ENCODE data around the gene MAGI1. TPM values are rescaled to one million over a fixed set of nuclear protein-coding genes. Genes with fewer than 3 reads are reported as not detected.

MAGI1 gene
- total RNA-seq, 1 donor from 2014 or later: 39.1 TPM

- DNase-seq (ENCODE audit: low spot score in 2 of 2): no peak
- no peak for FAIRE-seq
These were observed 612.8 kb downstream of the MAGI1 start for GRCh38 chr3:65425880-65426279.

GRCh38 chr3:65422154-65422553 is 616.6 kb downstream of the MAGI1 start:
- FAIRE-seq: no peak
- no peak for DNase-seq (ENCODE audit: low spot score in 2 of 2)

- FAIRE-seq: no peak
These were observed 619.5 kb downstream of the MAGI1 start for GRCh38 chr3:65419233-65419632.

GRCh38 chr3:65413891-65414290 is 624.8 kb downstream of the MAGI1 start:
- FAIRE-seq: no peak
- no peak for DNase-seq (ENCODE audit: low spot score in 2 of 2)

More at GRCh38 chr3:65419233-65419632, 619.5 kb downstream of the MAGI1 start:
- DNase-seq (ENCODE audit: low spot score in 2 of 2): no peak

GRCh38 chr3:65412588-65412987 is 626.1 kb downstream of the MAGI1 start:
- DNase-seq (ENCODE audit: low spot score in 2 of 2): no peak
- no peak for FAIRE-seq

GRCh38 chr3:65411367-65411766 is 627.4 kb downstream of the MAGI1 start:
- FAIRE-seq (no peak), DNase-seq (ENCODE audit: low spot score in 2 of 2) (no peak)

GRCh38 chr3:65409176-65409569 is 629.5 kb downstream of the MAGI1 start:
- FAIRE-seq (no peak), DNase-seq (ENCODE audit: low spot score in 2 of 2) (no peak)

GRCh38 chr3:65408531-65409175 is 630.1 kb downstream of the MAGI1 start:
- DNase-seq (ENCODE audit: low spot score in 2 of 2) (no peak), FAIRE-seq (no peak)

GRCh38 chr3:65406470-65406869 is 632.2 kb downstream of the MAGI1 start:
- no peak for FAIRE-seq
- DNase-seq (ENCODE audit: low spot score in 2 of 2): no peak

- DNase-seq (ENCODE audit: low spot score in 2 of 2): peak in 1 of 2 donors; percentile 26
- FAIRE-seq: no peak
These were observed 636.1 kb downstream of the MAGI1 start for GRCh38 chr3:65402597-65402996.

GRCh38 chr3:65401359-65402305 is 637.1 kb downstream of the MAGI1 start:
- FAIRE-seq: no peak
- no peak for DNase-seq (ENCODE audit: low spot score in 2 of 2)

- no peak for DNase-seq (ENCODE audit: low spot score in 2 of 2)
- no peak for FAIRE-seq
These were observed 637.8 kb downstream of the MAGI1 start for GRCh38 chr3:65400899-65401298.

- FAIRE-seq (no peak), DNase-seq (ENCODE audit: low spot score in 2 of 2) (no peak)
These were observed 639.8 kb downstream of the MAGI1 start for GRCh38 chr3:65398953-65399352.

GRCh38 chr3:65396078-65396477 is 642.6 kb downstream of the MAGI1 start:
- no peak for DNase-seq (ENCODE audit: low spot score in 2 of 2)
- no peak for FAIRE-seq

GRCh38 chr3:65391068-65391467 is 647.6 kb downstream of the MAGI1 start:
- no peak for DNase-seq (ENCODE audit: low spot score in 2 of 2)
- FAIRE-seq: no peak

GRCh38 chr3:65385805-65386204 is 652.9 kb downstream of the MAGI1 start:
- no peak for DNase-seq (ENCODE audit: low spot score in 2 of 2)
- no peak for FAIRE-seq

GRCh38 chr3:65381496-65382010 is 657.2 kb downstream of the MAGI1 start:
- DNase-seq (ENCODE audit: low spot score in 2 of 2): no peak
- FAIRE-seq: no peak

- FAIRE-seq: no peak
- DNase-seq (ENCODE audit: low spot score in 2 of 2): no peak
These were observed 659.5 kb downstream of the MAGI1 start for GRCh38 chr3:65379223-65379622.

GRCh38 chr3:65377637-65378036 is 661.1 kb downstream of the MAGI1 start:
- FAIRE-seq (no peak), DNase-seq (ENCODE audit: low spot score in 2 of 2) (no peak)

- no peak for FAIRE-seq
- no peak for DNase-seq (ENCODE audit: low spot score in 2 of 2)
These were observed 662.3 kb downstream of the MAGI1 start for GRCh38 chr3:65376426-65376825.

GRCh38 chr3:65371053-65371452 is 667.7 kb downstream of the MAGI1 start:
- FAIRE-seq: no peak
- DNase-seq (ENCODE audit: low spot score in 2 of 2): no peak
